ENCODE data around the gene PMEPA1. TPM values are rescaled to one million over a fixed set of nuclear protein-coding genes. Genes with fewer than 3 reads are reported as not detected.
"Not testable (repeated sequence)": the region's sequence is repeated elsewhere in the genome, so short reads cannot be mapped to it uniquely, and the experiment has no call there.

The PMEPA1 gene
- total and polyA plus RNA-seq, 3 experiments from 2014 or later = 0.30 to 4.4 (median 3.8) TPM

DNA sequence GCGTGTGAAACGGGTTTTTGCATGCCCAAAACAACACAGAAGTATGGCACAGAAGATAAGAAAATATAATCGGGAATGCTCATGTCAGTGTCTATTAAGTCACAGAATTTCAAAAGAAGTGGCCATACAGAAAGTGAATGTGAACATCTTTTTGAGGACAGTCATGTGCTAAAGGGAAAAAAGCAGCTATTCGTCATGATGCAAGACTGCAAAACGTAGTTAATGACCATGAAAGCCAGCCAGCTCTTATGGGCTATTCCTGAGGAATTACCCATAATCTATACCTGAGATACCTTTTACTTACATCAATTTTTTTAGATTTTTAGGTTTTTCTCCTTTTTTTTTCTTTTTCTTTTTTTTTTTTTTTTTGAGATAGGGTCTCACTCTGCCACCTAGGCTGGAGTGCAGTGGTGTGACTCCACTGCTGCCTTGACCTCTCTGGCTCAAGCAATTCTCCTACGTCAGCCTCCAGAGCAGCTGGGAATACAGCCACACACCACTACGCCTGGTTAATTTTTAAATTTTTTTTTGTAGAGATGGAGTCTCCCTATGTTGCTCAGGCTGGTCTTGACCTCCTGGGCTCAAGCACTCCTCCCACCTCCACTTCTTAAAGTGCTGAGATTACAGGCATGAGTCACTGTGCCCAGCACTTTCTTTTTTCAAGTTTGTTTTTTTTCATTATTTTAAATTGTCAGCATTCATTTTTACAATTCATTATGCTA, 71.5 kb downstream of the PMEPA1 start:
- CTCF ChIA-PET = no interaction called here
- Mint-ChIP-seq H3K4me1 (peaks cover 13 to 19% (median 17%) of the 10 kb centered on the region in 3 donors), H3K27ac (no peak overlapping the region), H3K9me3 (peaks cover 22 to 38% (median 37%) of the 10 kb centered on the region in 5 donors), H3K27me3 (peaks cover 15 to 22% of the 10 kb centered on the region in 2 donors), H3K4me3 (no peak overlapping the region), H3K36me3 (peaks cover 0 to 35% (median 2%) of the 10 kb centered on the region in 3 donors)
- Histone ChIP-seq H3K9me3 (ENCODE audit: low read length) (no peaks in the 10 kb centered on the region), H3K36me3 (ENCODE audit: insufficient read depth, low read length) (no peaks in the 10 kb centered on the region), H3K27ac (ENCODE audit: low read depth, low read length) (no peak overlapping the region), H3K4me3 (ENCODE audit: low read length) (no peak overlapping the region), H3K27me3 (ENCODE audit: insufficient read depth, low read length, poor library complexity, severe bottlenecking) (no peaks in the 10 kb centered on the region), H3K4me1 (ENCODE audit: insufficient read depth, low read length) (peaks cover 15% of the 10 kb centered on the region)
- POLR2A ChIA-PET = no interaction called here
- no peak for DNase-seq

- H3K27me3 Mint-ChIP-seq = peaks cover 22 to 24% of the 10 kb centered on the region in 2 donors
- Histone ChIP-seq H3K27ac (ENCODE audit: low read depth, low read length) (no peak overlapping the region), H3K36me3 (ENCODE audit: insufficient read depth, low read length) (no peaks in the 10 kb centered on the region), H3K9me3 (ENCODE audit: low read length) (no peaks in the 10 kb centered on the region), H3K4me1 (ENCODE audit: insufficient read depth, low read length) (peaks cover 38% of the 10 kb centered on the region), H3K27me3 (ENCODE audit: insufficient read depth, low read length, poor library complexity, severe bottlenecking) (no peaks in the 10 kb centered on the region), H3K4me3 (ENCODE audit: low read length) (no peak overlapping the region)
- ChIA-PET CTCF (interaction anchor here (0.6 to 1.8 kb wide), 4 partner anchors 10 to 369 kb away, joined by 3 to 6 read pairs (median 4); partner anchors contain the start of gene ZBP1), POLR2A (no interaction called here)
- peaks cover 0 to 31% (median 2%) of the 10 kb centered on the region in 3 donors for H3K36me3 Mint-ChIP-seq
- peaks cover 22 to 38% (median 33%) of the 10 kb centered on the region in 5 donors for H3K9me3 Mint-ChIP-seq
- H3K4me1 Mint-ChIP-seq = peaks cover 35 to 61% (median 58%) of the 10 kb centered on the region in 3 donors
- peak overlapping the region in 6 of 7 donors; percentile 40 to 63 (median 56) for H3K4me3 Mint-ChIP-seq
- DNase-seq = peak in 2 of 5 donors; percentile 56 to 67
- peak overlapping the region in 3 of 8 donors; percentile 3 to 66 (median 44) for H3K27ac Mint-ChIP-seq
Measured at GRCh38 chr20:57633945-57634491, 75.8 kb downstream of the PMEPA1 start.

DNA sequence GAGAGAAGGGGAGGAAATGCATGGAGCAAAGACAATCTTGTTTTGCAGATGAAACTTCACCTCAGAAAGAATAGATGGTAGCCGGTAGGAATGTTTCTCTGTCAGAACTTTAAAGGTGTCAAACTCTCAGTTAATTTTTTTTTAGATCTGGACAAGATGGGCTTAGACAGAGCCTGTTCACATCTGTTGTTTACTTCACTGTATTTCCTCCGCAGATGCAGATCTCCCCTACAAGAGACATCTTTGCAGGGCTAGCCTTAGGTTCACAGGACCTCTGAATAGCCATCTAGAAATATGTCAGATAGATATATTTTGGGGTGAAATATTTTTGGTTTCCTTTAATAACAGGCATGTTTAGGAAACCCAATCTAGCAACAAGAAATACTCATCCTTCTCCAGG, 77.5 kb downstream of the PMEPA1 start:
- ChIA-PET POLR2A (no interaction called here), CTCF (interaction anchor here (1.1 to 1.8 kb wide), 2 partner anchors 12 kb away, joined by 5 to 6 read pairs; partner anchors contain the start of gene ZBP1)
- Histone ChIP-seq H3K9me3 (ENCODE audit: low read length) (no peaks in the 10 kb centered on the region), H3K27me3 (ENCODE audit: insufficient read depth, low read length, poor library complexity, severe bottlenecking) (no peaks in the 10 kb centered on the region), H3K4me1 (ENCODE audit: insufficient read depth, low read length) (peaks cover 55% of the 10 kb centered on the region), H3K4me3 (ENCODE audit: low read length) (no peak overlapping the region), H3K36me3 (ENCODE audit: insufficient read depth, low read length) (no peaks in the 10 kb centered on the region), H3K27ac (ENCODE audit: low read depth, low read length) (no peak overlapping the region)
- Mint-ChIP-seq H3K27me3 (peaks cover 14 to 24% of the 10 kb centered on the region in 2 donors), H3K4me3 (no peak overlapping the region), H3K36me3 (peaks cover 1 to 27% (median 2%) of the 10 kb centered on the region in 3 donors), H3K4me1 (peaks cover 48 to 74% (median 73%) of the 10 kb centered on the region in 3 donors), H3K9me3 (peaks cover 20 to 33% (median 26%) of the 10 kb centered on the region in 5 donors), H3K27ac (no peak overlapping the region)
- DNase-seq = no peak

DNA sequence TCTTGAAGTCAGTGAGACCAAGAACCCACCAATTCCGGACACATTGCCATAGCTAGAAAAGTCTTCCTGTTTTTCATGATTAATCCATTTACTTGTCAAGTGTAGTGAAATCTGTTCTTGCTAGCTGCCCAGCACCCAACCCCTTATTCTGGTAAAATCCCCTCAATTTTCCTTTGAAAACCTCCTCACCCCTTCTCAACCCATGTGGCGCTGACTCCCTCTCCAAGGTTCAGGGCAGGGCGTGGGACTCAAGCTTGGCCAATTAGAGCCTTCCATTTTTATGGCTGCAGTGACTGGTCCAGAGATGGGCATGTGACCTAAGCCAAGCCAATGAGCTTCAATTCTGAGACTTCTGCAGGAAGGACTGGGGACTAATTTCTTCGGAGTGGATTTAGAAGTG, 79.8 kb downstream of the PMEPA1 start:
- Histone ChIP-seq H3K9me3 (ENCODE audit: low read length) (no peaks in the 10 kb centered on the region), H3K27ac (ENCODE audit: low read depth, low read length) (no peak overlapping the region), H3K27me3 (ENCODE audit: insufficient read depth, low read length, poor library complexity, severe bottlenecking) (no peaks in the 10 kb centered on the region), H3K36me3 (ENCODE audit: insufficient read depth, low read length) (no peaks in the 10 kb centered on the region), H3K4me1 (ENCODE audit: insufficient read depth, low read length) (peaks cover 69% of the 10 kb centered on the region), H3K4me3 (ENCODE audit: low read length) (peak overlapping the region; percentile 47)
- peaks cover 5 to 10% of the 10 kb centered on the region in 2 donors for H3K27me3 Mint-ChIP-seq
- peaks cover 0 to 15% (median 1%) of the 10 kb centered on the region in 3 donors for H3K36me3 Mint-ChIP-seq
- H3K4me3 Mint-ChIP-seq = peak overlapping the region; percentile 76 to 90 (median 86)
- DNase-seq = peak in 1 of 5 donors; percentile 52
- H3K27ac Mint-ChIP-seq = peak overlapping the region; percentile 92 to 99 (median 96)
- ChIA-PET POLR2A (interaction anchor here (1.0 to 4.0 kb wide), 4 partner anchors 10 to 238 kb away, joined by 4 to 46 read pairs (median 4); partner anchors contain the start of gene ZBP1), CTCF (interaction anchor here (1.3 to 4.1 kb wide), 4 partner anchors 11 to 33 kb away, joined by 5 to 48 read pairs (median 10); partner anchors contain the start of gene ZBP1)
- peaks cover 65 to 95% (median 93%) of the 10 kb centered on the region in 3 donors for H3K4me1 Mint-ChIP-seq
- H3K9me3 Mint-ChIP-seq = peaks cover 4 to 13% (median 5%) of the 10 kb centered on the region in 5 donors

GRCh38 chr20:57629491-57629901, 80.3 kb downstream of the PMEPA1 start:
- ChIA-PET CTCF (interaction anchor here (1.3 to 4.1 kb wide), 4 partner anchors 10 to 33 kb away, joined by 5 to 48 read pairs (median 10); partner anchors contain the start of gene ZBP1), POLR2A (interaction anchor here (0.6 to 4.0 kb wide), 4 partner anchors 10 to 237 kb away, joined by 4 to 46 read pairs (median 5); partner anchors contain the start of gene ZBP1)
- not testable (repeated sequence) for H3K27me3 ChIP-seq (ENCODE audit: insufficient read depth, low read length, poor library complexity, severe bottlenecking); H3K27me3 Mint-ChIP-seq; H3K27ac ChIP-seq (ENCODE audit: low read depth, low read length); H3K9me3 ChIP-seq (ENCODE audit: low read length); H3K36me3 ChIP-seq (ENCODE audit: insufficient read depth, low read length)
- Mint-ChIP-seq H3K9me3 (peaks cover 0 to 12% (median 4%) of the 10 kb centered on the region in 5 donors), H3K4me3 (peak overlapping the region; percentile 76 to 90 (median 86)), H3K27ac (peak overlapping the region; percentile 92 to 99 (median 96)), H3K36me3 (peaks cover 0 to 16% (median 3%) of the 10 kb centered on the region in 3 donors), H3K4me1 (peaks cover 63 to 90% (median 88%) of the 10 kb centered on the region in 3 donors)
- H3K4me3 ChIP-seq (ENCODE audit: low read length) = peak overlapping the region; percentile 47
- peak in 1 of 5 donors; percentile 48 for DNase-seq
- H3K4me1 ChIP-seq (ENCODE audit: insufficient read depth, low read length) = peaks cover 65% of the 10 kb centered on the region

DNA sequence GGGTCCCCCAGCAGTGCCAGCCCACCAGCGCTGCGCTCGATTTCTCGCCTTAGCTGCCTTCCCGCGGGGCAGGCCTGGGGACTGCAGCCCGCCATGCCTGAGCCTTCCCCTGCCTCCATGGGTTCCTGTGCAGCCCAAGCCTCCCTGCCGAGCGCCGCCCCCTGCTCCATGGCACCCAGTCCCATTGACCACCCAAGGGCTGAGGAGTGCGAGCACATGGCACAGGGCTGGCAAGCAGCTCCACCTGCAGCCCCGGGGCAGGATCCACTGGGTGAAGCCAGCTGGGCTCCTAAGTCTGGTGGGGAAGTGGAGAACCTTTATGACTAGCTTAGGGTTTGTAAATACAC, 80.9 kb downstream of the PMEPA1 start:
- H3K27me3 Mint-ChIP-seq; DNase-seq; H3K36me3 ChIP-seq (ENCODE audit: insufficient read depth, low read length); H3K9me3 Mint-ChIP-seq; H3K27ac ChIP-seq (ENCODE audit: low read depth, low read length); H3K9me3 ChIP-seq (ENCODE audit: low read length); H3K4me3 ChIP-seq (ENCODE audit: low read length); H3K27me3 ChIP-seq (ENCODE audit: insufficient read depth, low read length, poor library complexity, severe bottlenecking): not testable (repeated sequence)
- Mint-ChIP-seq H3K4me1 (peaks cover 57 to 84% (median 82%) of the 10 kb centered on the region in 3 donors), H3K36me3 (peaks cover 0 to 16% (median 3%) of the 10 kb centered on the region in 3 donors), H3K27ac (peak overlapping the region; percentile 92 to 99 (median 96)), H3K4me3 (peak overlapping the region in 6 of 7 donors; percentile 81 to 90 (median 86))
- H3K4me1 ChIP-seq (ENCODE audit: insufficient read depth, low read length) = peaks cover 60% of the 10 kb centered on the region
- ChIA-PET CTCF (interaction anchor here (1.4 to 4.1 kb wide), 5 partner anchors 10 to 32 kb away, joined by 3 to 48 read pairs (median 7); partner anchors contain the start of gene ZBP1), POLR2A (interaction anchor here (1.2 to 4.0 kb wide), 4 partner anchors 9 to 236 kb away, joined by 4 to 46 read pairs (median 4); partner anchors contain the start of gene ZBP1)

DNA sequence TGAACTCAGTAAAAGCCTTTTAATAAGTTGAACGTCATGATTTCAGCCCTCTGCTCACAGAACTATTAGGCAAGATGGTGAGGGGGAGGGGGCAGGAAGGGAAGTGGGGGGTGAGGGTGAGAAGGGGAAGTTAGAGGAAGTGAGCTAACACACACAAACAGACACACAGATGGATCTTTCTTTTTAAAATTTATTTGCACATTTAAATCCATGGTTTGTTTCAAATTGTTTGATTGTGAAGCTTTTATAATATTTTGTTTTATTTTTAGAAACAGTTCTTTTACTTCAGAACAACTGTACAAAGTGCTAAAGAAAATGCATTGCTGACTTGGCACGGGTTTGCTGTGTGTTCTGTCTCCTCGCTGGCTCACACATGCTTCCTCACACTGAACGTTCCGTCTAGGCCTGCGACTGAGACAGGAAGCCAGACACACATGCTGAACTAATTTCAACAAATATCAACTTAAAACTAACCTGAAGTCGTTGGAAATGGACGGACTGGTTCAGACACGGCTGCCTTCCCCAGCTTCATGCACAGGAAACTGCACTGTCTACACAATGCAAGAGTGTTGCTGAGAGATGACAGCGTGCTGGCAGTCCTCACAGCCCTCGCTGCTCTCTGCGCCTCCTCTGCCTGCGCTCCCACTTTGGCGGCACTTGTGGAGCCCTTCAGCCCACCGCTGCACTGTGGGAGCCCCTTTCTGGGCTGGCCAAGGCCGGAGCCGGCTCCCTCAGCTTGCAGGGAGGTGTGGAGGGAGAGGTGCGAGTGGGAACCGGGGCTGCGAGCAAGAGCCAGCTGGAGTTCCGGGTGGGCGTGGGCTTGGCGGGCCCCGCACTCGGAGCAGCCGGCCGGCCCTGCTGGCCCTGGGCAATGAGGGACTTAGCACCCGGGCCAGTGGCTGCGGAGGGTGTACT, 81.5 kb downstream of the PMEPA1 start:
- DNase-seq = peak; percentile 42 to 80 (median 68)
- peaks cover 54% of the 10 kb centered on the region for H3K4me1 ChIP-seq (ENCODE audit: insufficient read depth, low read length)
- Mint-ChIP-seq H3K36me3 (peaks cover 0 to 16% (median 3%) of the 10 kb centered on the region in 3 donors), H3K27me3 (peaks cover 0 to 9% of the 10 kb centered on the region in 2 donors), H3K27ac (peak overlapping the region; percentile 93 to 100 (median 98)), H3K4me1 (peaks cover 53 to 78% (median 78%) of the 10 kb centered on the region in 3 donors), H3K9me3 (peaks cover 0 to 7% (median 2%) of the 10 kb centered on the region in 5 donors), H3K4me3 (peak overlapping the region; percentile 61 to 96 (median 86))
- H3K4me3 ChIP-seq (ENCODE audit: low read length) = peak overlapping the region; percentile 66
- no peaks in the 10 kb centered on the region for H3K9me3 ChIP-seq (ENCODE audit: low read length)
- ChIA-PET CTCF (interaction anchor here (0.8 to 4.1 kb wide), 8 partner anchors 9 to 32 kb away, joined by 3 to 48 read pairs (median 6); partner anchors contain the start of gene ZBP1), POLR2A (interaction anchor here (1.0 to 4.0 kb wide), 5 partner anchors 9 to 236 kb away, joined by 4 to 46 read pairs (median 5); partner anchors contain the start of genes PMEPA1 and ZBP1)
- H3K27ac ChIP-seq (ENCODE audit: low read depth, low read length) = peak overlapping the region; percentile 68
- no peaks in the 10 kb centered on the region for H3K27me3 ChIP-seq (ENCODE audit: insufficient read depth, low read length, poor library complexity, severe bottlenecking)
- H3K36me3 ChIP-seq (ENCODE audit: insufficient read depth, low read length) = no peaks in the 10 kb centered on the region

Measured in CD8-positive, alpha-beta memory T cell (primary cell).